K562 (cell line): ENCODE data around the gene DSG2. TPM values are rescaled to one million over a fixed set of nuclear protein-coding genes. Genes with fewer than 3 reads are reported as not detected.

Experiments used
- CBX3 ChIP-seq, 2 experiments: IDR thresholded peaks; 1 replicate in 1 of 2; 2 replicates in 1 of 2; pipeline ENCODE4 v1.6.1; 2012; ENCODE audit warnings: inconsistent platforms in 2 of 2, low read length in 2 of 2, borderline replicate concordance in 1 of 2, control low read depth in 1 of 2
- CGGBP1 ChIP-seq: fragments of 250-450 bp; sonication (Bioruptor Pico); IDR thresholded peaks from 2 replicates; pipeline ENCODE4 v1.9.0; 2021; ENCODE audit warnings: mild to moderate bottlenecking
- GTF2B ChIP-seq: IDR thresholded peaks from 2 replicates; pipeline ENCODE4 v1.6.1; 2011; ENCODE audit not compliant: insufficient read length; ENCODE audit errors: extremely low read depth
- HNRNPL ChIP-seq: fragments of 200-400 bp; formaldehyde crosslinking; IDR thresholded peaks from 2 replicates; pipeline ENCODE4 v1.6.1; 2017; ENCODE audit warnings: low read depth, mild to moderate bottlenecking, low read length
- NCOA1 ChIP-seq: fragments of 450-650 bp; IDR thresholded peaks from 2 replicates; pipeline ENCODE4 v1.6.1; 2016; ENCODE audit warnings: low read depth
- NCOA2 ChIP-seq, 2 experiments: fragments of 450-650 bp; IDR thresholded peaks; 2 replicates each; pipeline ENCODE4 v1.6.1; 2018; ENCODE audit warnings: mild to moderate bottlenecking in 2 of 2, moderate library complexity in 1 of 2; ENCODE audit not compliant: partially characterized antibody in 2 of 2
- NFE2L1 ChIP-seq: fragments of 450-650 bp; IDR thresholded peaks from 2 replicates; pipeline ENCODE4 v1.6.1; 2016; ENCODE audit warnings: missing genetic modification characterization, low read depth, mild to moderate bottlenecking, missing compliant biosample characterization, moderate library complexity, borderline replicate concordance
- NFIC ChIP-seq: fragments of 450-650 bp; IDR thresholded peaks from 2 replicates; pipeline ENCODE4 v1.6.1; 2017; ENCODE audit warnings: mild to moderate bottlenecking, inconsistent platforms
- TCF7 ChIP-seq: sonication (generic); IDR thresholded peaks from 2 replicates; pipeline ENCODE4 v1.6.1; 2016; ENCODE audit warnings: antibody characterized with exemption, borderline replicate concordance
- ZNF561 ChIP-seq: fragments of 450-650 bp; formaldehyde crosslinking; conservative IDR thresholded peaks from 2 replicates; pipeline ENCODE4 v1.4.0; 2020; ENCODE audit warnings: mild to moderate bottlenecking, moderate library complexity
- polyA plus RNA-seq, 8 experiments: library from polyadenylated mRNA; depleted of rRNA in 4 of 8; stranded (reverse) in 5 of 8; unstranded in 3 of 8; fragments of >200 nt; fragmentation: Nextera tagmentation in 2 of 8; fragmentation: Illumina TruSeq in 1 of 8; extraction: Ambion mirVana in 2 of 8; extraction: Trizol in 1 of 8; gene quantifications; 2 replicates each; pipeline versions ENCODE4 v1.2.1 to v1.2.3, GENCODE V29; 2011 to 2014; ENCODE audit warnings: inconsistent platforms in 1 of 8, missing spikeins in 1 of 8
- total RNA-seq, 7 experiments: library from RNA; depleted of rRNA in 6 of 7; stranded (reverse); fragments of >200 nt in 6 of 7; fragmentation: Illumina TruSeq in 2 of 7; extraction: Trizol in 2 of 7; gene quantifications; 2 replicates each; pipeline versions ENCODE4 v1.2.1 to v1.2.3, GENCODE V29; 2011 to 2021; ENCODE audit warnings: low replicate concordance in 1 of 7
- TF ChIP-seq, protein P1 (sequence below): fragments of 450-650 bp; conservative IDR thresholded peaks from 2 replicates; pipeline ENCODE4 v1.6.1; 2016; ENCODE audit warnings: missing genetic modification characterization, low read depth, mild to moderate bottlenecking, control low read depth, missing compliant biosample characterization

The DSG2 gene
- total and polyA plus RNA-seq, 9 of the 15 experiments (the other 6 are each of a cell fraction or from before 2014, with no cell fraction given): 16.9 to 68.6 (median 41.3) TPM

- TF ChIP-seq, protein P1, sequence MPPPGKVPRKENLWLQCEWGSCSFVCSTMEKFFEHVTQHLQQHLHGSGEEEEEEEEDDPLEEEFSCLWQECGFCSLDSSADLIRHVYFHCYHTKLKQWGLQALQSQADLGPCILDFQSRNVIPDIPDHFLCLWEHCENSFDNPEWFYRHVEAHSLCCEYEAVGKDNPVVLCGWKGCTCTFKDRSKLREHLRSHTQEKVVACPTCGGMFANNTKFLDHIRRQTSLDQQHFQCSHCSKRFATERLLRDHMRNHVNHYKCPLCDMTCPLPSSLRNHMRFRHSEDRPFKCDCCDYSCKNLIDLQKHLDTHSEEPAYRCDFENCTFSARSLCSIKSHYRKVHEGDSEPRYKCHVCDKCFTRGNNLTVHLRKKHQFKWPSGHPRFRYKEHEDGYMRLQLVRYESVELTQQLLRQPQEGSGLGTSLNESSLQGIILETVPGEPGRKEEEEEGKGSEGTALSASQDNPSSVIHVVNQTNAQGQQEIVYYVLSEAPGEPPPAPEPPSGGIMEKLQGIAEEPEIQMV (tag): no peak
- TF ChIP-seq NFIC (no peak), GTF2B (no peak), NFE2L1 (tag) (no peak), ZNF561 (no peak), NCOA2 (IDR thresholded peaks at IDR 0.05; ENCODE audit: partially characterized antibody in 2 of 2) (no peak), HNRNPL (no peak), CBX3 (IDR thresholded peaks at IDR 0.05; ENCODE audit: borderline replicate concordance in 1 of 2, low read length in 2 of 2) (no peak), CGGBP1 (CRISPR knock-in tag) (no peak), TCF7 (no peak), NCOA1 (no peak)
Observed at GRCh38 chr18:31497836-31498573, at the start of gene DSG2 (continued).
